Activated CD4-positive, alpha-beta T cell treated with anti-CD3 and anti-CD28 coated beads for 36 hours (primary cell): ENCODE measurements around the gene CLDN6. TPM values are rescaled to one million over a fixed set of nuclear protein-coding genes. Genes with fewer than 3 reads are reported as not detected.

Experiments
- ATAC-seq: fragments of 200-7000 bp; cut with Tn5 transposase; one replicate; pipeline ENCODE4 v1.10.0; 2021; ENCODE audit warnings: mild to moderate bottlenecking, moderate library complexity
- CTCF ChIA-PET: fragments of 350-600 bp; sonication (Branson Sonifier 250); formaldehyde crosslinking; loops from one replicate; lab custom pipeline; 2021; ENCODE audit warnings: antibody characterized with exemption; lab: Charles Lee
- POLR2A ChIA-PET: fragments of 350-600 bp; sonication (Branson Sonifier 250); formaldehyde crosslinking; loops from one replicate; lab custom pipeline; 2021; ENCODE audit warnings: antibody characterized with exemption, inconsistent platforms; lab: Charles Lee
- DNase-seq: peaks from one replicate; pipeline ENCODE4 v3.0.0-alpha.2; 2020
- H3K27ac Mint-ChIP-seq: one replicate; pipeline ENCODE4 v1.8.0; 2021; ENCODE audit warnings: mixed read lengths
- H3K27me3 Mint-ChIP-seq: one replicate; pipeline ENCODE4 v1.8.0; 2021; ENCODE audit warnings: mixed read lengths
- H3K36me3 Mint-ChIP-seq: one replicate; pipeline ENCODE4 v1.8.0; 2021; ENCODE audit warnings: low read depth, mixed read lengths
- H3K4me1 Mint-ChIP-seq: one replicate; pipeline ENCODE4 v1.8.0; 2021; ENCODE audit warnings: mixed read lengths
- H3K4me3 Mint-ChIP-seq: one replicate; pipeline ENCODE4 v1.8.0; 2021; ENCODE audit warnings: mild to moderate bottlenecking, moderate library complexity, mixed read lengths
- H3K9me3 Mint-ChIP-seq: one replicate; pipeline ENCODE4 v1.8.0; 2021; ENCODE audit warnings: low read depth, mixed read lengths
- intact Hi-C, 2 experiments: fragments of 100-400 bp; cut with DNase I in 1 of 2; cut with micrococcal nuclease in 1 of 2; formaldehyde crosslinking; loops; one replicate each; pipeline versions ENCODE4 v1.14.2 to v1.15.1; 2022 to 2024; cut with DNase I, micrococcal nuclease
- total RNA-seq, 2 experiments: library from RNA; stranded (reverse); gene quantifications; one replicate each; pipeline ENCODE4 v1.2.3, GENCODE V29; 2021

Gene CLDN6
- total RNA-seq, 2 experiments from 2014 or later = not detected

- Mint-ChIP-seq H3K27ac (peak overlapping the region; percentile 97), H3K9me3 (no peaks in the 10 kb centered on the region), H3K4me1 (peaks cover 50% of the 10 kb centered on the region), H3K27me3 (peaks cover 5% of the 10 kb centered on the region), H3K4me3 (peak overlapping the region; percentile 74), H3K36me3 (peaks cover 14% of the 10 kb centered on the region)
- ChIA-PET CTCF (interaction anchor here (0.6 to 3.8 kb wide), 8 partner anchors 10 to 726 kb away, joined by 3 to 39 read pairs (median 5); no protein-coding TSS in a partner anchor), POLR2A (interaction anchor here (0.5 to 1.3 kb wide), 7 partner anchors 14 to 192 kb away, joined by 3 to 7 read pairs (median 3); partner anchors contain the start of genes IL32 and ZSCAN10)
- peak; percentile 37 for ATAC-seq
- intact Hi-C loops = loop anchor here (5.0 kb wide), 8 partner anchors 35 to 1285 kb away; partner anchors contain the start of genes ADCY9 (in 1 of the 2), CEMP1 (in 1 of the 2), ELOB (in 1 of the 2) and RNPS1 (in 1 of the 2)
- peak; percentile 97 for DNase-seq
Measured at GRCh38 chr16:3022208-3022683, 4.3 kb upstream of the CLDN6 start.

DNA sequence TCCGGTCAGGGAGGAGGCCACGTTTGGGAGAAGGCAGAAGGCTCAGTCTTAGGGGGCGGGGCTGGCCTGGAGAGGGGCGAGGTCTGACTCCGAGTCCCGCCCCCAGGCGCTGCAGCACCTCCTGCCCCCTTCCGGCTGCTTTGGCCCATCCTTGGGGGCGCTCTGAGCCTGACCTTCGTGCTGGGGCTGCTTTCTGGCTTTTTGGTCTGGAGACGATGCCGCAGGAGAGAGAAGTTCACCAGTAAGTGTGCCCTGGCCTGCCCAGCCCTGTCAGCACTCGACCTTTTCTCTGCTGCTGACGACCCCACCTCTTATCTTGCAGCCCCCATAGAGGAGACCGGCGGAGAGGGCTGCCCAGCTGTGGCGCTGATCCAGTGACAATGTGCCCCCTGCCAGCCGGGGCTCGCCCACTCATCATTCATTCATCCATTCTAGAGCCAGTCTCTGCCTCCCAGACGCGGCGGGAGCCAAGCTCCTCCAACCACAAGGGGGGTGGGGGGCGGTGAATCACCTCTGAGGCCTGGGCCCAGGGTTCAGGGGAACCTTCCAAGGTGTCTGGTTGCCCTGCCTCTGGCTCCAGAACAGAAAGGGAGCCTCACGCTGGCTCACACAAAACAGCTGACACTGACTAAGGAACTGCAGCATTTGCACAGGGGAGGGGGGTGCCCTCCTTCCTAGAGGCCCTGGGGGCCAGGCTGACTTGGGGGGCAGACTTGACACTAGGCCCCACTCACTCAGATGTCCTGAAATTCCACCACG is 3.6 kb upstream of the CLDN6 start:
- ATAC-seq (peak; percentile 56), DNase-seq (peak; percentile 95)
- Mint-ChIP-seq H3K27me3 (peaks cover 7% of the 10 kb centered on the region), H3K27ac (peak overlapping the region; percentile 97), H3K4me3 (peak overlapping the region; percentile 74), H3K9me3 (no peaks in the 10 kb centered on the region), H3K4me1 (peaks cover 50% of the 10 kb centered on the region), H3K36me3 (peaks cover 8% of the 10 kb centered on the region)
- ChIA-PET POLR2A (interaction anchor here (0.6 to 1.3 kb wide), 4 partner anchors 14 to 55 kb away, joined by 3 to 7 read pairs (median 3); partner anchors contain the start of gene IL32), CTCF (interaction anchor here (0.6 to 3.8 kb wide), 5 partner anchors 10 to 173 kb away, joined by 3 to 39 read pairs (median 6); no protein-coding TSS in a partner anchor)
- intact Hi-C loops = loop anchor here (2.0 to 5.0 kb wide), 11 partner anchors 17 to 1286 kb away; partner anchors contain the start of genes ADCY9 (in 1 of the 2), CEMP1 (in 1 of the 2), ELOB (in 1 of the 2) and FLYWCH2 (in 1 of the 2)

DNA sequence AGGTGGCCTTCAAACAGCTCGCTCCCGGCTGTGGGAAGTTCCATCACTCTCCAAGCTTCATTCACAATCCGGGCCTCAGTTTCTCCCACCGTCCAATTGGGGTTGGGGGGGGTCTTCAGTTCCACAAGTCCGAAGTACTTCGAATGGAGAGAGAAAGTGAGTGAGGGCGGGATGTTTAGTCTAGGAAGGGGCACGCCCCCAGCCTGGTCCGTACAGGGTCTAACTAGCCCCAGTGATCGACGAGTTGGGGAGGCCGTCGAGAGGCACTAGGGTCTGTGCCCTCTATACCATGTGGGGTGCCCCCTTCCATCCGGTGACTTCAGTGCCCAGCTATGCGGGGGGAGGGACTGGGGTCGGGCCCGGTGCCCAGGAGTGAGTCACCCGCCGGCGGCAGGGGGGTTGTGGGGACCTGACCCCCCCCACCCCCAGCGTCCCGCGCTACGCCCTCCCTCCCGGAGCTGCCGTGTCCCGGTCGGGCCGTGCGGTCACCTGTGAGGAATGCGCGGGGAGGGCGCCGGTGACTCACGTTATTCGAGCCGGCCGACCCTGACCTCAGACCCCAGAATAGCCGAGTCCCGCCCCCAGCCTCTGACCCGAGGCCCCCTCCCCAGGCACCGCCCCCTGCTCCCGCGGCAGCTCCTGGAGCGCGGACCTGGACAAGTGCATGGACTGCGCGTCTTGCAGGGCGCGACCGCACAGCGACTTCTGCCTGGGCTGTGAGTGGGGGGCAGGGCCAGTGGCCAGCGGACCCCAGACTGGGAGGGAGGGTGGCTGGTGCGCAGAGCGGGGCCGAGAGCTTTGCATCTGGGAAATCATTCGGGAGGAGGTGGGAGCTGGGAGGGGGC is 2.8 kb upstream of the CLDN6 start:
- ATAC-seq = peak; percentile 3
- H3K27me3 Mint-ChIP-seq = peaks cover 7% of the 10 kb centered on the region
- intact Hi-C loops = loop anchor here (1.0 to 5.0 kb wide), 12 partner anchors 16 to 1286 kb away; partner anchors contain the start of genes ADCY9 (in 1 of the 2), CEMP1 (in 1 of the 2), ELOB (in 1 of the 2) and FLYWCH2 (in 1 of the 2)
- peaks cover 2% of the 10 kb centered on the region for H3K36me3 Mint-ChIP-seq
- DNase-seq = peak; percentile 77
- peak overlapping the region; percentile 74 for H3K4me3 Mint-ChIP-seq
- ChIA-PET POLR2A (interaction anchor here (0.6 to 1.8 kb wide), 5 partner anchors 13 to 55 kb away, joined by 3 to 7 read pairs (median 3); partner anchors contain the start of gene IL32), CTCF (interaction anchor here (0.6 to 3.8 kb wide), 9 partner anchors 7 to 502 kb away, joined by 3 to 39 read pairs (median 4); no protein-coding TSS in a partner anchor)
- H3K4me1 Mint-ChIP-seq = peaks cover 50% of the 10 kb centered on the region
- H3K27ac Mint-ChIP-seq = peak overlapping the region; percentile 97
- no peaks in the 10 kb centered on the region for H3K9me3 Mint-ChIP-seq

GRCh38 chr16:3020247-3020603 is 2.2 kb upstream of the CLDN6 start, which contains the start of gene TNFRSF12A:
Gene TNFRSF12A (plus strand): TSS chr16:3020368. CDS start chr16:3020398, 30 bp downstream.
- DNase-seq (peak; percentile 85), ATAC-seq (peak; percentile 2)
- ChIA-PET POLR2A (interaction anchor here (0.6 to 1.8 kb wide), 3 partner anchors 9 to 16 kb away, joined by 3 to 4 read pairs (median 3); no protein-coding TSS in a partner anchor), CTCF (interaction anchor here (0.6 to 3.8 kb wide), 8 partner anchors 8 to 503 kb away, joined by 3 to 39 read pairs (median 4); no protein-coding TSS in a partner anchor)
- Mint-ChIP-seq H3K4me1 (peaks cover 46% of the 10 kb centered on the region), H3K27me3 (peaks cover 7% of the 10 kb centered on the region), H3K36me3 (peaks cover 2% of the 10 kb centered on the region), H3K9me3 (no peaks in the 10 kb centered on the region), H3K4me3 (peak within 1 kb of the TSS; percentile 74), H3K27ac (peak within 1 kb of the TSS; percentile 97)
- intact Hi-C loops = loop anchor here (1.0 to 5.0 kb wide), 12 partner anchors 15 to 1287 kb away; partner anchors contain the start of genes ADCY9 (in 1 of the 2), CEMP1 (in 1 of the 2), ELOB (in 1 of the 2) and FLYWCH2 (in 1 of the 2)

DNA sequence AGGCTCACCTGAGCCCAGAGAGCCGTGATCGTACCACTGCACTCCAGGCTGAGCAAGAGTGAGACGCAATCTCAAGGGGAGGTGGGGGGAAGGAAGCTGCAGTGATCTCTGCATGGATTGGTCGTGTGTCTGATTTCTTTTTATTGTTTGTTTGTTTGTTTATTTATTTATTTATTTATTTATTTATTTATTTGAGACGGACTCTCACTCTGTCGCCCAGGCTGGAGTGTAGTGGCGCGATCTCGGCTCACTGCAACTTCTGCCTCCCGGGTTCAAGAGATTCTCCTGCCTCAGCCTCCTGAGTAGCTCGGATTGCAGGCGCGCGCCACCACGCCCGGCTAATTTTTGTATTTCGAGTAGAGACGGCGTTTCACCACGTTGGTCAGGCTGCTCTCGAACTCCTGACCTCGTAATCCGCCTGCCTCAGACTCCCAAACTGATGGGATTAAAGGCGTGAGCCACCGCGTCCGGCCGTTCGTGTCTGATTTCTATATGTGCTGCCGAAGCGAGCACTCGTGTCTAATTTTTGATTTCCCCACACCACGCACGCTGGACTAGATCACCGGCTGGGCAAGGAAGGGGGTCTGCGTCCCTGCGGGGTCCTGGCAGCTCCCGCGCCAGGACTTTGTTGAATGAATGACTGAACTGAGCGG is 1.7 kb upstream of the CLDN6 start:
- ATAC-seq = no peak
- Mint-ChIP-seq H3K27ac (peak overlapping the region; percentile 77), H3K4me1 (peaks cover 46% of the 10 kb centered on the region), H3K36me3 (peaks cover 2% of the 10 kb centered on the region), H3K27me3 (peaks cover 7% of the 10 kb centered on the region), H3K9me3 (no peaks in the 10 kb centered on the region), H3K4me3 (peak overlapping the region; percentile 74)
- intact Hi-C loops = loop anchor here (1.0 to 5.0 kb wide), 12 partner anchors 15 to 1288 kb away; partner anchors contain the start of genes ADCY9 (in 1 of the 2), CEMP1 (in 1 of the 2), ELOB (in 1 of the 2) and FLYWCH2 (in 1 of the 2)
- ChIA-PET POLR2A (interaction anchor here (0.6 to 1.8 kb wide), 3 partner anchors 9 to 16 kb away, joined by 3 to 4 read pairs (median 3); no protein-coding TSS in a partner anchor), CTCF (interaction anchor here (0.6 to 3.8 kb wide), 10 partner anchors 8 to 504 kb away, joined by 3 to 39 read pairs (median 3); no protein-coding TSS in a partner anchor)
- no peak for DNase-seq

- ChIA-PET POLR2A (no interaction called here), CTCF (no interaction called here)
- ATAC-seq (no peak), DNase-seq (no peak)
- peaks cover 32% of the 10 kb centered on the region for H3K4me1 Mint-ChIP-seq
- no peak overlapping the region for H3K4me3 Mint-ChIP-seq
- H3K36me3 Mint-ChIP-seq = no peaks in the 10 kb centered on the region
- H3K27ac Mint-ChIP-seq = no peak overlapping the region
- intact Hi-C loops = no loop called here
- H3K9me3 Mint-ChIP-seq = no peaks in the 10 kb centered on the region
- peaks cover 9% of the 10 kb centered on the region for H3K27me3 Mint-ChIP-seq
Measured at GRCh38 chr16:3017344-3017743, 639 bp downstream of the CLDN6 start.

DNA sequence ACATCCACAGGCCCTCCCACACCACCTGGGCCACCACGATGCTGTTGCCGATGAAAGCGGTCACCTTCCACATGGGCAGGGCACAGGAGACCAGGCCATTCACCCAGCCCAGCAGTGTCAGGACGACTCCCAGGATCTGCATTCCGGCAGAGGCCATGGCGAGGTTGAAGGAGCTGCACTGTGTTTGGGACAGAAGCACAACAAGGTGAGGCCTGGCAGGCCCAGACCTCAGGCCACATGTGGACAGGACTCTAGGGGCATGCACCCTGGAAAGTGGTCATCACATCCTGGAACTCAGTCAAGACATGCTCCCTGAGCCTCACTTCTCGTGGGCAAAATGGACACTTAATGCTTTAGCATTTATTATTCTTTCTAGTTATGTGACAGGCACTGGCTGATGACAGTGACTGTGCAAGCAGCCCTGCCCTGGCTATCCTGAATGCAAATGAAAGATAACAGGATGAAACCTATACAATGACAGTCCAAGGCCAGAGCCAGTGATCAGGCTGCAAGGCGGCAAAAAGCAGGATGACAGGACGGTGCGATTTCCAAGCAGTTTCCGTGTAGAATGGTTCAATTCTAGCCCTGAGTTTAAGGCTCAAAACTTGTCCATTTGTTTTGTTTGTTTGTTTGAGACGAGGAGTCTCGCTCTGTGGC is 2.0 kb downstream of the CLDN6 start:
- no peaks in the 10 kb centered on the region for H3K36me3 Mint-ChIP-seq
- CTCF ChIA-PET = interaction anchor here (1.2 kb wide), 1 partner anchor 16 kb away, joined by 3 read pairs; no protein-coding TSS in a partner anchor
- H3K4me3 Mint-ChIP-seq = no peak overlapping the region
- DNase-seq (no peak), ATAC-seq (no peak)
- POLR2A ChIA-PET = no interaction called here
- no peak overlapping the region for H3K27ac Mint-ChIP-seq
- peaks cover 13% of the 10 kb centered on the region for H3K27me3 Mint-ChIP-seq
- intact Hi-C loops = no loop called here
- peaks cover 20% of the 10 kb centered on the region for H3K4me1 Mint-ChIP-seq
- no peaks in the 10 kb centered on the region for H3K9me3 Mint-ChIP-seq

GRCh38 chr16:3014971-3015370 is 3.0 kb downstream of the CLDN6 start:
- ChIA-PET POLR2A (no interaction called here), CTCF (interaction anchor here (1.2 kb wide), 1 partner anchor 17 kb away, joined by 3 read pairs; no protein-coding TSS in a partner anchor)
- intact Hi-C loops = no loop called here
- ATAC-seq (no peak), DNase-seq (no peak)
- H3K27ac Mint-ChIP-seq = no peak overlapping the region
- no peaks in the 10 kb centered on the region for H3K9me3 Mint-ChIP-seq
- H3K4me3 Mint-ChIP-seq = no peak overlapping the region
- peaks cover 15% of the 10 kb centered on the region for H3K4me1 Mint-ChIP-seq
- no peaks in the 10 kb centered on the region for H3K36me3 Mint-ChIP-seq
- peaks cover 12% of the 10 kb centered on the region for H3K27me3 Mint-ChIP-seq

GRCh38 chr16:3013998-3014690 is 3.8 kb downstream of the CLDN6 start:
- ChIA-PET POLR2A (no interaction called here), CTCF (interaction anchor here (0.7 kb wide), 1 partner anchor 17 kb away, joined by 4 read pairs; no protein-coding TSS in a partner anchor)
- no peak for DNase-seq
- intact Hi-C loops = no loop called here
- ATAC-seq = no peak
- no peak overlapping the region for H3K4me3 Mint-ChIP-seq
- no peaks in the 10 kb centered on the region for H3K9me3 Mint-ChIP-seq
- H3K4me1 Mint-ChIP-seq = peaks cover 10% of the 10 kb centered on the region
- no peak overlapping the region for H3K27ac Mint-ChIP-seq
- peaks cover 11% of the 10 kb centered on the region for H3K27me3 Mint-ChIP-seq
- H3K36me3 Mint-ChIP-seq = no peaks in the 10 kb centered on the region
